GM23338 (cell line): ENCODE data around the gene MTERF4. TPM values are rescaled to one million over a fixed set of nuclear protein-coding genes. Genes with fewer than 3 reads are reported as not detected.

Experiments
- ATAC-seq: fragments of 200-7000 bp; cut with Tn5 transposase; 3 replicates; pipeline ENCODE4 v1.9.1; 2020
- DNase-seq: peaks from one replicate; pipeline ENCODE4 v3.0.0-alpha.2; 2015; ENCODE audit warnings: low spot score
- H2AFZ ChIP-seq: fragments of 200-600 bp; sonication (generic); 2 replicates; pipeline ENCODE4 v1.8.0; 2016; ENCODE audit warnings: antibody characterized with exemption, mild to moderate bottlenecking, moderate library complexity
- H3F3A ChIP-seq: fragments of 200-600 bp; sonication (generic); replicated peaks from 2 replicates; pipeline ENCODE4 v1.8.0; 2017; ENCODE audit warnings: antibody characterized with exemption, mixed run types, low read depth
- H3K27ac ChIP-seq: fragments of 200-600 bp; sonication (generic); 2 replicates; pipeline ENCODE4 v1.6.1; 2016; ENCODE audit warnings: low read depth
- H3K27me3 ChIP-seq: fragments of 200-600 bp; sonication (generic); 2 replicates; pipeline ENCODE4 v1.8.0; 2016; ENCODE audit warnings: mild to moderate bottlenecking, mixed run types, moderate library complexity; ENCODE audit not compliant: insufficient read depth
- H3K36me3 ChIP-seq: fragments of 200-600 bp; sonication (generic); 2 replicates; pipeline ENCODE4 v1.8.0; 2016; ENCODE audit warnings: mild to moderate bottlenecking; ENCODE audit not compliant: insufficient read depth
- H3K4me1 ChIP-seq: fragments of 200-600 bp; sonication (generic); 2 replicates; pipeline ENCODE4 v1.8.0; 2016; ENCODE audit warnings: mild to moderate bottlenecking, moderate library complexity; ENCODE audit not compliant: insufficient read depth
- H3K4me2 ChIP-seq: fragments of 200-600 bp; sonication (generic); 2 replicates; pipeline ENCODE4 v1.7.1; 2017; ENCODE audit warnings: mixed run types
- H3K4me3 ChIP-seq: fragments of 200-600 bp; sonication (generic); 2 replicates; pipeline ENCODE4 v1.6.1; 2016; ENCODE audit warnings: mixed run types
- H3K79me2 ChIP-seq: fragments of 200-600 bp; sonication (generic); replicated peaks from 2 replicates; pipeline ENCODE4 v1.8.0; 2017; ENCODE audit warnings: mild to moderate bottlenecking; ENCODE audit not compliant: insufficient read depth
- H3K9me2 ChIP-seq: fragments of 200-600 bp; sonication (generic); 2 replicates; pipeline ENCODE4 v1.8.0; 2017; ENCODE audit not compliant: insufficient read depth
- H4K20me1 ChIP-seq: fragments of 200-600 bp; sonication (generic); replicated peaks from 2 replicates; pipeline ENCODE4 v1.8.0; 2017; ENCODE audit warnings: mild to moderate bottlenecking; ENCODE audit not compliant: insufficient read depth
- H3K27ac Mint-ChIP-seq: 2 replicates; pipeline ENCODE4 v1.8.0; 2020; ENCODE audit warnings: inconsistent platforms, mild to moderate bottlenecking, moderate library complexity, mixed read lengths
- H3K27me3 Mint-ChIP-seq: 3 replicates; pipeline ENCODE4 v1.8.0; 2022; ENCODE audit warnings: low read depth, mild to moderate bottlenecking, moderate library complexity, mixed read lengths, inconsistent platforms; ENCODE audit not compliant: insufficient read depth, poor library complexity
- H3K36me3 Mint-ChIP-seq: 3 replicates; pipeline ENCODE4 v1.8.0; 2021; ENCODE audit warnings: low read depth, mild to moderate bottlenecking, inconsistent platforms, moderate library complexity, mixed read lengths
- H3K4me1 Mint-ChIP-seq: 3 replicates; pipeline ENCODE4 v1.8.0; 2020; ENCODE audit warnings: mild to moderate bottlenecking, inconsistent platforms, mixed read lengths
- H3K4me3 Mint-ChIP-seq: 3 replicates; pipeline ENCODE4 v1.8.0; 2021; ENCODE audit warnings: moderate library complexity, mild to moderate bottlenecking, inconsistent platforms, mixed read lengths
- H3K9me3 Mint-ChIP-seq: 3 replicates; pipeline ENCODE4 v1.8.0; 2020; ENCODE audit warnings: moderate library complexity, mild to moderate bottlenecking, inconsistent platforms, mixed read lengths
- CREB1 ChIP-seq: fragments of 250-450 bp; sonication (Bioruptor Pico); IDR thresholded peaks from 2 replicates; pipeline ENCODE4 v1.5.0; 2020; ENCODE audit warnings: low read depth, mild to moderate bottlenecking, moderate library complexity
- ETS1 ChIP-seq: IDR thresholded peaks from 2 replicates; pipeline ENCODE4 v1.6.1; 2016; ENCODE audit warnings: antibody characterized with exemption
- EZH2 ChIP-seq: fragments of 200-600 bp; sonication (generic); IDR thresholded peaks from one replicate; pipeline ENCODE4 v1.8.0; 2017; ENCODE audit warnings: antibody characterized with exemption, mild to moderate bottlenecking, low read depth; ENCODE audit not compliant: unreplicated experiment
- EZH2phosphoT487 ChIP-seq: fragments of 200-600 bp; sonication (generic); IDR thresholded peaks from one replicate; pipeline ENCODE4 v1.8.1; 2018; ENCODE audit warnings: antibody characterized with exemption; ENCODE audit not compliant: unreplicated experiment
- JUNB ChIP-seq: IDR thresholded peaks from one replicate; pipeline ENCODE4 v1.6.1; 2016; ENCODE audit warnings: antibody characterized with exemption; ENCODE audit not compliant: unreplicated experiment
- NANOG ChIP-seq: IDR thresholded peaks from 2 replicates; pipeline ENCODE4 v1.6.1; 2016; ENCODE audit warnings: antibody characterized with exemption, borderline replicate concordance
- POLR2AphosphoS5 ChIP-seq: IDR thresholded peaks from 2 replicates; pipeline ENCODE4 v1.6.1; 2016; ENCODE audit warnings: antibody characterized with exemption, low read depth
- STAT1 ChIP-seq: IDR thresholded peaks from one replicate; pipeline ENCODE4 v1.6.1; 2016; ENCODE audit warnings: antibody characterized with exemption; ENCODE audit not compliant: unreplicated experiment
- ZNF462 ChIP-seq: fragments of 250-450 bp; sonication (Bioruptor Pico); IDR thresholded peaks from 2 replicates; pipeline ENCODE4 v1.5.0; 2020; ENCODE audit warnings: mild to moderate bottlenecking, moderate library complexity
- polyA plus RNA-seq: library from polyadenylated mRNA; unstranded; fragments of >200 nt; fragmentation: Nextera tagmentation; extraction: Ambion mirVana; gene quantifications from 2 replicates; pipeline ENCODE4 v1.2.1, GENCODE V29; 2016
- total RNA-seq: library from RNA; depleted of rRNA; stranded (reverse); fragments of >200 nt; shearing (Covaris generic); gene quantifications from 2 replicates; pipeline ENCODE4 v1.2.3, GENCODE V29; 2014

The MTERF4 gene
- total and polyA plus RNA-seq, 2 experiments from 2014 or later = 15.3 to 63.6 TPM

- H3K9me3 Mint-ChIP-seq = no peaks in the 10 kb centered on the region
- no peak overlapping the region for H2AFZ ChIP-seq
These were observed 19.6 kb downstream of the MTERF4 start for GRCh38 chr2:241082341-241083090.

GRCh38 chr2:241081643-241082340 lies 20.3 kb downstream of the MTERF4 start:
- Histone ChIP-seq H3K36me3 (no peaks in the 10 kb centered on the region), H2AFZ (no peak overlapping the region), H3K27me3 (no peaks in the 10 kb centered on the region), H4K20me1 (no peaks in the 10 kb centered on the region; the same call in 1 of the 2 replicates), H3K27ac (no peak overlapping the region), H3K9me2 (no peaks in the 10 kb centered on the region), H3K4me1 (no peaks in the 10 kb centered on the region), H3K79me2 (no peaks in the 10 kb centered on the region), H3F3A (no peaks in the 10 kb centered on the region), H3K4me2 (no peak overlapping the region), H3K4me3 (no peak overlapping the region)
- H3K36me3 Mint-ChIP-seq = peaks cover 16% of the 10 kb centered on the region
- H3K4me1 Mint-ChIP-seq = no peaks in the 10 kb centered on the region
- ATAC-seq = peak; percentile 21
- H3K27ac Mint-ChIP-seq = no peak overlapping the region; the same call in 1 of the 2 replicates
- no peaks in the 10 kb centered on the region for H3K9me3 Mint-ChIP-seq
- no peak overlapping the region for H3K4me3 Mint-ChIP-seq
- DNase-seq = no peak
- peaks cover 2% of the 10 kb centered on the region for H3K27me3 Mint-ChIP-seq
- TF ChIP-seq ZNF462 (CRISPR knock-in tag) (no peak), ETS1 (no peak), EZH2phosphoT487 (no peak), EZH2 (no peak)

More at GRCh38 chr2:241082341-241083090, 19.6 kb downstream of the MTERF4 start:
- Histone ChIP-seq H3K4me3 (no peak overlapping the region), H3K4me1 (no peaks in the 10 kb centered on the region), H4K20me1 (no peaks in the 10 kb centered on the region; the same call in none of the 2 replicates), H3K79me2 (no peaks in the 10 kb centered on the region), H3K27ac (no peak overlapping the region), H3F3A (no peaks in the 10 kb centered on the region), H3K9me2 (no peaks in the 10 kb centered on the region), H3K36me3 (peaks cover 3% of the 10 kb centered on the region; the same call in 1 of the 2 replicates), H3K27me3 (no peaks in the 10 kb centered on the region), H3K4me2 (no peak overlapping the region)
- Mint-ChIP-seq H3K4me1 (no peaks in the 10 kb centered on the region), H3K4me3 (no peak overlapping the region), H3K36me3 (peaks cover 18% of the 10 kb centered on the region), H3K27ac (no peak overlapping the region; the same call in 1 of the 2 replicates), H3K27me3 (peaks cover 2% of the 10 kb centered on the region)
- ATAC-seq = no peak
- TF ChIP-seq POLR2AphosphoS5 = no peak
- no peak for TF ChIP-seq EZH2
- no peak for TF ChIP-seq JUNB
- TF ChIP-seq CREB1 (CRISPR knock-in tag) = no peak
- no peak for TF ChIP-seq ETS1
- TF ChIP-seq STAT1 = no peak
- no peak for TF ChIP-seq NANOG
- DNase-seq = no peak
